ENCODE data around the gene ELL3.
"Not testable (repeated sequence)": the region's sequence is repeated elsewhere in the genome, so short reads cannot be mapped to it uniquely, and the experiment has no call there.

ELL3 gene

DNA sequence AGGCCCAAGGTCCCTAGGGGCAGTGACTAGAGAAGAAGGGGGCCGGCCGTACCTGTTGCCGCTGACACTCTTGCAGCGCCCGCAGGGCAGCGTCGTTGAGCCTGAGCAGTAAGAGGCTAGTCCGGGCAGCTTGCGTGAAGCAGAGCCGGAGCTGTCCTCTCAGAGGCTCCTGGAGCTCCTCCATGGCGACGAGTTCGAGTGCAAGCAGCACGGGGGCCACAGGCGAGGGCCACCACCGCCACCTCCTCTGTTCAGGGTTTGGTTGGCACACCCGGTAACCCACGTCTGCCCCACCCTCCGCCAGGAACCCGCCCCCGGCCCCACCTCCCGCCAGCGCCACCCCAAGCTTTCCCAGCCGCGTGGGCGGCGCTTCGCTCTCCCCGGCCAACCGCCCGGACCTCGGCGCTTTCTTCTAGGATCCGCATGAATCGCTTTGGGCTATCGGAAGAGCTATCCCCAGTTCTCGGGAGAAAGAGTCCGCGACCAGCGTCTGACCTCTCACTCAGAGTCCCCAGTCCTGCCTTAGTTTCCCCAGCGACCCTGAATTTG is at the start of gene ELL3:
Gene ELL3 (minus strand): TSS at position 249 of the 549 bp plus-strand sequence. CDS start 65 bp downstream, at position 184.
- DNase-seq = peak; percentile 54 to 83

- no peak for DNase-seq
These were observed 49.3 kb upstream of the ELL3 start for GRCh38 chr15:43826029-43826507.

DNA sequence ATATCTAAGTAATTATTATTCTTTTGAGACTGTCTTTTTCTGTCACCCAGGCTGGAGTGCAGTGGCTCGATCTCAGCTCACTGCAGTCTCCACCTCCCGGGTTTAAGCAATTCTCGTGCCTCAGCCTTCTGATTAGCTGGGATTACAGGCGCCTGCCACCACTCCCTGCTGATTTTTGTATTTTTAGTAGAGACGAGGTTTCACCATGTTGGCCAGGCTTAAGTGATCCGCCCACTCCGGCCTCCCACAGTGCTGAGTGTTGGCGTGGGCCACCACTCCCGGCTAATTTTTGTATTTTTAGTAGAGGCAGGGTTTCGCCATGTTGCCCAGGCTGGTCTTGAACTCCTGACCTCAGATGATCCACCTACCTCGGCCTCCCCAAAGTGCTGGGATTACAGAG is 48.5 kb upstream of the ELL3 start:
- not testable (repeated sequence) for DNase-seq

GRCh38 chr15:43824302-43825246 is 47.8 kb upstream of the ELL3 start, which contains the start of gene MFAP1:
Gene MFAP1, minus strand, starts transcription at chr15:43824690. Its CDS starts 121 bp downstream, at chr15:43824569.
- DNase-seq = peak; percentile 96 to 97

DNA sequence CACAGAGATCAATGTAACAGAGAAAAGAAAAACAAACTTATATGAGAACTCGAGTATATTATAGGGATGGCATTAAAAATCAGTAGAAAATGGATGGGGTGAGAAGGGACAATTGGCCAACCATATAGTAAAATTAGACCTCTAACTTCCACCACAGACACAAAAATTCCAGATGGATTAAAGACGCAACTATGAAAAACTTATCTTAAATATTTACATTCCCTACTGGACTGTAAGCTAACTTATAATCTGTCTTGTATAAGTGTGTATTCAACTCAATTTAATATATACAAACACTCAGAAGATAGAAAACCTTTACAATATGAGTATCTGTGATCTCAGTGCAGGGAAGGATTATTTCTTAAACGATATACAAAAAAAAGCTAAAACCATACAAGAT is 44.7 kb upstream of the ELL3 start:
- DNase-seq = no peak

GRCh38 chr15:43815064-43815463 is 38.3 kb upstream of the ELL3 start:
- not testable (repeated sequence) for DNase-seq

GRCh38 chr15:43808960-43809678 is 32.4 kb upstream of the ELL3 start:
- DNase-seq = no peak

DNA sequence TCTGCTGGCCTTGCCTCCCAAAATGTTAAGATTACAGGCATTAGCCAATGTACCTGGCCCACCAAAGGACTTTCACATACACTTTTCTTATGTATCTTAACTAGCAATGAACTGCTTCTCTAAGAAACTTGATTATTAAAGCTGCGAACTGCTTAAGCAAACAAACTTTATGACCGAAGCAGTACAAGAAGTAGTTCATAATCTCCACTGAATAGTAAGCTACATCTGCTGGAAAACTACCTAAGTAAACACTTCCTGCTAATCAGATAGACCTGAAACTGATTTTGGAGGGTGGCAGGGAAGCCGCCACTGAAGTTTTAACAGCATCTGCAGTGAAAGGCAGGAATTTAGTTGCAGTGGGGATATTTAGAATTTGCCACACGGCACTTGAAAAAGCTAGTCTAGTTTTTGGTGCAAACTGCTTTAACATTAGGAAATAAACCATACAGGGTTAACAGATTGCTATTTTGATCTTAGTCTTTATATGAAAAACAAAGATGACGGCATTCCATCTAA is 31.7 kb upstream of the ELL3 start:
- DNase-seq = no peak

- DNase-seq = not testable (repeated sequence)
These were observed 25.9 kb upstream of the ELL3 start for GRCh38 chr15:43802676-43803075.

DNA sequence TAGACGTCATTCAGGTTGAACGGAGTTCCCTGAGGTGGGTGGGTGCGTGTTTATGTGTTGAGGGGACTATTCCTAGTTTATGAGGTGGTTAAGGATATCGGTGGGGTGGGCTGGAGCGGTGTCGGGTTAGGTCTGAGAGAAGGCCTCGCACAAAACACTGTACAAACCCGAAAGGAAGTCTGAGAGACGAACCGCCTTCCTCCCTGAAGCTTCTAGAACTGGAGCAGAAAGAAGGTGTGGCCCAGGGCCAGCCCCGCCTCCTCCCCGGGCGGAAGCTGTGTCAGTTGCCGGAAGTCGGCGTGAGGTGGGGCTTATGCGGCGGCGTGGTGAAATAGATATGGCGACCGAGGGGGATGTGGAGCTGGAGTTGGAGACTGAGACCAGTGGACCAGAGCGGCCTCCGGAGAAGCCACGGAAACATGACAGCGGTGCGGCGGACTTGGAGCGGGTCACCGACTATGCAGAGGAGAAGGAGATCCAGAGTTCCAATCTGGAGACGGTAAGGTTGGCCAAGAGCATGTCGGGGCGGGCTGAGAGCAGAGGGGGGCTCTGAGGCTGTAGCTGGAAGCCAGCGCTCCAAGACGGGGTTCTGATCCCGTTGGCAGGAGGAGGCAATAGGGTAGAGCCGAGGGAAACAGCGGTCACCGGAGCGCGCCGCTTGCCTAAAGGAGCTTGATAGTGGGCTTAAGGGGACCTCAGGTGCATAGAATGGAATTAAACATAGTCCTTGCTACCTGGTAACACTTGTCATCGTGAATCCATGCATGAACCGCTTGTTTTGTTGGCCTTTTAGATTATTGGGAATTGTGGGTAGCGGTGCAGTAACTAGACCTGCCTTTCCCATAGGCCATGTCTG is 23.7 kb upstream of the ELL3 start, which contains the start of gene HYPK:
Gene HYPK (plus strand): TSS at position 314 of the 856 bp plus-strand sequence. CDS start 24 bp downstream, at position 338.
- peak; percentile 79 to 85 for DNase-seq

DNA sequence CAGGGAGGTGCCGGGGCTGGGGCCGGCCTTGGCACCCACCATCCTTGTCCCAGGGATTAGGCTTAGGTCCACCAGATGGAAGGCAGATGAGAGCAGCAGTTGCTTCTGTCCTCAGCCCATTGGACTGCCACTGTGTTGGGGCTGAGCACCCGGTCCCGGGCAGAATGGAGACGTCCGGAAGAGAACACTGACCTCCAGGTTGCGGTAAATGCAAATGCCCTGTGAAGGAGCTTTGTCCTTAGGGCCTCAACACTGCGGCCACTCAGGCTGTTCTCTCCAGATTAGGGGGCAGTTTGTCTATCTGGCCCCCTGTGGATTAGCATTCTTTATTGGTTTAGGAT is 23.1 kb upstream of the ELL3 start, which contains the start of gene SERINC4:
Gene SERINC4 (minus strand): TSS at position 276 of the 341 bp plus-strand sequence. CDS start 234 bp downstream, at position 42.
- DNase-seq = no peak

DNA sequence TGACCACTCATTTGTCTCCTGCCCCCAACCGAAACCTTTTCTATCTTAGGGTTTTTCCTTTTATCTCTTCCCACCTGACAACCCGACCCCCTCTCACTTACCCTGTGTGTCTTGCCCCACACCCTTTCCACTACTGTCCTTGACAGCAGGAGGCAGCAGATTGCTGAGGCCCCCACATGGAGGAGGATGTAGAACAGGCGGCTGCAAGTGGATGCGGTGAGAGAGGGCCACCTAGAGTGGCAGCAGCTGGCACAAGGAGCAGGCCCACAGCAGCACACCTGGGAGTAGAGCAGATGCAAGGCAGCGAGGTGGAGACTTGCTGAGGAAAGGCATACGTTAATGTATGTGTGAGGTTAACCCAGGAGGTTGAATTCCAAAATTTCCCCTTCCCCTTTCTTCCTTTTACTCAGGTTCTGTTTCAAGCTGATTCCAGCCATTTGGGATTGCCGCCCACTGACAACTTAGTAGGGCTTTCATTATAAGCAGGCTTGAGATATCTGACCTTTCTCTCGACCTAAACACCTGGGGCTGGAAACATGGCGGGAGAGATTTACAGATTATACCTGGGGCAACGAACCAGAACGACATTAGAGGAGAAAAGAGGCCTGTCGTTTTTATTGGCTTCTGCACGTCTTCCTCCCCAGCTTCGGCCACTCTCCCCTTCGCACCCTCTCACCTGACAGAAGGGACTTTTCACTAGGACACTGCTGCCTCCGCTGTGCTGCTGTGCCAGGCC is 22.6 kb upstream of the ELL3 start:
- DNase-seq = peak; percentile 71 to 73

DNA sequence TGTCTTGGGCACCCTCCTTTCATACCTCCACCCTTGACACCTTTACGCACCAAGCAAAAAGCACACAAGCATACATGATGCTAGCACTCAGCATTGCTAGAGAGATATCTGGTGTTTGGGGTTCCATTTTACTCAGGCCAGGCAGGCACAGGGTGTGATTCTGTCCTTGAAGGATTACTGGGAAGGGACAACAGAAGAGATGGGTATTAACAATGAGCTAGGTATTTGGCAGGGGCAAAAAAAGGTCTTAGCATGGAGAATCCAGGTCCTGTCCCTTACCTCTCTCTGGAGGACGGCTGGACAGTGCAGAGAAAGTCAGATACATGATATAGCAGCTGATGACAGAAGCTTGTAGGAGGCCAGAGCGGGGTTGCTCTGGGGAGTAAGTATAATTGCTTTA is 19.8 kb upstream of the ELL3 start:
- DNase-seq = no peak

GRCh38 chr15:43795997-43796396 is 19.2 kb upstream of the ELL3 start:
- DNase-seq = no peak

DNA sequence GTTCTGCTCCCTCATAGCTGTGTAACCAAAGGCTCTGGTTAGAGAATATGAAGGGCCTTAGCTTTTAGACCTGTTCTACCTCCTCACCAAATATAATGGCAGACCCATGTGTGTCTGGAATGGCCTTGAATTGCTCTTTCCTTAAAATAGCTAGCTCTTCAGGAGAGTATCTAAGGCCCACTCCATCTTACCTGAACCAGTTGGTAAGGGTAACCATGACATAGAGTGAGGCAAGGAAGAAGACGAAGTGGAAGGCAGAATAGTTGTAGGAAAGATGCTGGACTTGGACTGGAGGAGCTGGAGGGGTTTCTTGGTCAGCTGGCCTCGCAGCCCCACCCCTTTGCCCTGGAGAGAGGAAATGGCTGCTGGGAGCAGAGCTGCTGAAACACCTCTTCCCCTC is 18.4 kb upstream of the ELL3 start:
- DNase-seq = no peak

DNA sequence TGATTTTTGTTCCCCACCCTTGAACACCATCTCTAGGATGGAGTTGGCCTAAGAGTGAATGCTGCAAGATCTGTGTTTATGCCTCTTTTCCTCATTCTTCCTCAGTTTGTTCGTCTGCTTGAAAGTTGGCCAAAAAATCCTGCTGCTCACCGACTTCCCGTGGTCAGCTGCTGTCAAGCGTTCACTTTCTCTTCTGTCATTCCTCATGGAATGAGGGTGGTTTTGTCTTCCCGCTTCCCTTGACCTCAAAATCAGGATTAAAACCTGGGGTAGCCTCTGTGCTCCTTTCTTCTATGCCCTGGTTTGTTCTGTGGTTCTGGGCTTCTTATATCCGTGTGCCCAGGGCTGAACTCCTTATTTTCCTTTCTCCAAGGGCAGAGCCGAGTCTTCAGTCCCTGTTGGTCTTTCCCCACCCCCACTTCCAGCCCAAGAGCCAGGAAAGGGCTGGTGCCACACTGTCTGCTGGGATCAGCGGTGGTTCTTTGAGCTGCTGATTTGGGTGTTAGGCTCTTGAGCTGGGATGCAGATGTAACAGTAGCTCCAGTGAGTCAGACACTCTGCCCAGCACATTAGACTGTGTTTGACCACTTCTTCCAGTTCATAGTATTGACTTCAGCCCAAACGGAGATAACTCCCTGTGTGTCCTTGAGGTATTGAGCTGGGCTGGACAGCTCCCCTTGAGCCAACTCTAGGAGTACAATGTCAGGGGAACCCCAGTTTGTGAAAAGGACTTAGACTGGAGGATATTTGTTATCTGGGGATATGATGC is 17.7 kb upstream of the ELL3 start:
- DNase-seq = no peak

GRCh38 chr15:43793647-43794046 is 16.9 kb upstream of the ELL3 start:
- no peak for DNase-seq

GRCh38 chr15:43792761-43793476 is 16.2 kb upstream of the ELL3 start:
- no peak for DNase-seq

DNA sequence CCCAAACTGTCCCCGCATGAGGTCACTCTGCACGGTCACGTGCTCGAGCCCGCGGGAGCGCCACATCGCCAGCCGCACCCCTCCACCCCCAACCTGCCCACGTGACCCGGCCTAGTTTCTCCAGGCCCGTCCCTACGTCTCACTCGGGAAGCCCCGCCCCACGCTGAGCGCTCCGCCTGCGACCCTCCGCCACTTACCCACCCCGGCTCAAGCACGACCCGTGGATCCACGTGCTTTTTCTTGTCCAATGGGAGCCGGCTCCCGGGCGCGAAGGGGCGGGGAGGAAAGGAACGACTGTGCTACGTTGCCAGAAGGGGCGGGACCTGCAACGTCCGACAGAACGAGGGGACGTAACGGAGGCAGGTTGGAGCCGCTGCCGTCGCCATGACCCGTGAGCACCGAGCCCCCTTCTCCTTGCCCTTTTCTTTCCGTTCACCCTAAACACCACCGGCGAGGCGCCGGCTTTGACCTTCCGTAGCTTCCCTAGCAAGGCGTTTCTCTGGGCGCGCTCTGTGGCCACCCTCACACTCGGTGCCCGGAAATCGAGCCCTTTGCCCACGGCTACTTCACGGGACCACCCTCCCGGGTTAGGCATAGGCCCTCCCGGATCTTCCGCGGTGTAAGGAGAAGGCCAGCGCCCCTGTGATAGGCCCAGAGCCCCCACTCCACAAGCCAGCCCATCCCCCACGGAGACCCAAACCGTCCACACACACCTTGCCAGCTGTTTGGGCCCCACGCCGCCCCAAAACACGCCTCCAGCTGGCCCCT is 15.4 kb upstream of the ELL3 start, which contains the start of gene SERF2:
Gene SERF2 (plus strand): TSS at position 328 of the 768 bp plus-strand sequence. CDS start 57 bp downstream, at position 385.
- DNase-seq = peak; percentile 98
